Endothelial cell of umbilical vein (primary cell): ENCODE data around the gene CPNE5. TPM values are rescaled to one million over a fixed set of nuclear protein-coding genes. Genes with fewer than 3 reads are reported as not detected.

Experiments
- BruUV-seq: library from RNA; stranded (reverse); fragments of 400-500 nt; replicated peaks from 2 replicates; lab custom pipeline; 2021; lab: Mats Ljungman, UMichigan
- CTCF ChIA-PET: fragments of 300-600, 350-600 bp; sonication (Branson Sonifier 250); formaldehyde crosslinking; loops from one replicate; lab custom pipeline; 2021; ENCODE audit warnings: antibody characterized with exemption, inconsistent platforms; lab: Charles Lee
- POLR2A ChIA-PET: fragments of 300-600, 350-600 bp; sonication (Branson Sonifier 250); formaldehyde crosslinking; loops from one replicate; lab custom pipeline; 2021; ENCODE audit warnings: antibody characterized with exemption, inconsistent platforms; lab: Charles Lee
- DNase-seq: peaks from one replicate; pipeline ENCODE4 v3.0.0-alpha.2; 2011; ENCODE audit warnings: low read depth, low spot score
- FAIRE-seq: peaks from 2 replicates; lab custom pipeline; 2011; peaks lifted over from hg19 to GRCh38; lab: Jason Lieb, UNC
- H2AFZ ChIP-seq: 2 replicates; pipeline ENCODE4 v1.6.0; 2012; ENCODE audit warnings: low read depth, low read length, control low read depth, inconsistent platforms
- H3K27ac ChIP-seq: 2 replicates; pipeline ENCODE4 v1.5.1; 2011; ENCODE audit warnings: low read depth, mild to moderate bottlenecking, control low read depth, low read length, moderate library complexity; ENCODE audit not compliant: insufficient read depth
- H3K27me3 ChIP-seq, 2 experiments: 2 replicates each; pipeline versions ENCODE4 v1.6.0 to v1.6.1; 2011; ENCODE audit warnings: low read length in 2 of 2, mixed read lengths in 1 of 2; ENCODE audit not compliant: control insufficient read depth in 2 of 2, insufficient read depth in 2 of 2
- H3K36me3 ChIP-seq, 2 experiments: 2 replicates in 1 of 2; 3 replicates in 1 of 2; pipeline ENCODE4 v1.5.1; 2011; ENCODE audit warnings: low read length in 2 of 2, mild to moderate bottlenecking in 1 of 2, moderate library complexity in 1 of 2; ENCODE audit not compliant: control insufficient read depth in 2 of 2, insufficient read depth in 2 of 2; ENCODE audit errors: extremely low read depth in 1 of 2
- H3K4me1 ChIP-seq: 3 replicates; pipeline ENCODE4 v1.5.1; 2011; ENCODE audit warnings: mild to moderate bottlenecking, low read length; ENCODE audit not compliant: control insufficient read depth, insufficient read depth; ENCODE audit errors: extremely low read depth
- H3K4me2 ChIP-seq: 2 replicates; pipeline ENCODE4 v1.6.1; 2011; ENCODE audit warnings: low read length, control low read depth, mixed read lengths; ENCODE audit not compliant: insufficient read depth
- H3K4me3 ChIP-seq, 3 experiments: fragments of 200-600 bp in 1 of 3; sonication (generic), shearing (Covaris generic) in 1 of 3; replicated peaks in 1 of 3; 2 replicates each; pipeline ENCODE4 v1.5.1; 2011 to 2016; ENCODE audit warnings: control low read depth in 3 of 3, low read length in 3 of 3, mild to moderate bottlenecking in 2 of 3, inconsistent platforms in 1 of 3, low read depth in 1 of 3, moderate library complexity in 1 of 3; ENCODE audit not compliant: insufficient read depth in 1 of 3
- H3K79me2 ChIP-seq: 2 replicates; pipeline ENCODE4 v1.6.0; 2012; ENCODE audit warnings: low read length, inconsistent platforms; ENCODE audit not compliant: control insufficient read depth, insufficient read depth
- H3K9ac ChIP-seq: replicated peaks from 2 replicates; pipeline ENCODE3; 2011; ENCODE audit warnings: low read length, control low read depth; ENCODE audit not compliant: insufficient read depth; ENCODE audit errors: extremely low read depth
- H3K9me1 ChIP-seq: replicated peaks from 3 replicates; pipeline ENCODE4 v1.6.0; 2011; ENCODE audit warnings: mild to moderate bottlenecking, low read length; ENCODE audit not compliant: control insufficient read depth, insufficient read depth; ENCODE audit errors: extremely low read depth
- H3K9me3 ChIP-seq: replicated peaks from 2 replicates; pipeline ENCODE4 v1.5.1; 2012; ENCODE audit warnings: low read length, inconsistent platforms; ENCODE audit not compliant: control insufficient read depth, insufficient read depth
- H4K20me1 ChIP-seq: replicated peaks from 2 replicates; pipeline ENCODE3; 2011; ENCODE audit warnings: mild to moderate bottlenecking, low read length; ENCODE audit not compliant: control insufficient read depth, insufficient read depth; ENCODE audit errors: extremely low read depth
- CTCF ChIP-seq, 2 donors: IDR thresholded peaks; 1 replicate in 1 of 2; 2 replicates in 1 of 2; pipeline ENCODE4 v1.5.1; 2011; ENCODE audit warnings: low read length in 2 of 2, mild to moderate bottlenecking in 2 of 2, moderate library complexity in 2 of 2, control low read depth in 1 of 2, inconsistent platforms in 1 of 2, low read depth in 1 of 2; ENCODE audit not compliant: insufficient read depth in 1 of 2; ENCODE audit errors: extremely low read depth in 1 of 2
- EZH2 ChIP-seq: IDR thresholded peaks from 2 replicates; pipeline ENCODE4 v1.6.1; 2012; ENCODE audit warnings: borderline replicate concordance, low read depth, mild to moderate bottlenecking, moderate library complexity, low read length, inconsistent platforms; ENCODE audit not compliant: severe bottlenecking
- FOS ChIP-seq: IDR thresholded peaks from 2 replicates; pipeline ENCODE4 v1.6.1; 2011; ENCODE audit warnings: mild to moderate bottlenecking, low read length, moderate library complexity, borderline replicate concordance; ENCODE audit not compliant: insufficient read depth
- GATA2 ChIP-seq: IDR thresholded peaks from 2 replicates; pipeline ENCODE4 v1.7.0; 2011; ENCODE audit warnings: low read depth, mild to moderate bottlenecking, moderate library complexity, mixed read lengths, low read length; ENCODE audit not compliant: insufficient read length, insufficient read depth
- JUN ChIP-seq: IDR thresholded peaks from 2 replicates; pipeline ENCODE4 v1.6.1; 2011; ENCODE audit warnings: borderline replicate concordance, low read depth; ENCODE audit not compliant: insufficient read length, insufficient read depth
- MAX ChIP-seq: IDR thresholded peaks from 2 replicates; pipeline ENCODE4 v1.6.1; 2011; ENCODE audit not compliant: insufficient read depth, insufficient read length
- MYC ChIP-seq: IDR thresholded peaks from one replicate; pipeline ENCODE4 v1.6.1; 2011; ENCODE audit warnings: mild to moderate bottlenecking, low read depth, low read length
- POLR2A ChIP-seq: IDR thresholded peaks from 2 replicates; pipeline ENCODE4 v1.6.1; 2012; ENCODE audit warnings: low read depth, mild to moderate bottlenecking, control low read depth, low read length
- POLR2AphosphoS5 ChIP-seq: IDR thresholded peaks from 2 replicates; pipeline ENCODE4 v1.6.1; 2012; ENCODE audit warnings: low read depth, mild to moderate bottlenecking, control low read depth, low read length, moderate library complexity; ENCODE audit not compliant: insufficient read depth
- dilution Hi-C: fragments of 300-500 bp; cut with MboI; formaldehyde crosslinking; loops from one replicate; pipeline ENCODE4 v1.15.0; 2019; ENCODE audit warnings: low sequenced_read_pairs; ENCODE audit not compliant: extremely low pct_ligation_motif_present
- intact Hi-C: fragments of 100-400 bp; cut with micrococcal nuclease; formaldehyde crosslinking; loops from one replicate; pipeline ENCODE4 v1.10.0; 2022
- polyA plus RNA-seq, 4 experiments: library from polyadenylated mRNA; depleted of rRNA in 3 of 4; stranded (reverse) in 3 of 4; unstranded in 1 of 4; fragments of >200 nt; gene quantifications; 2 replicates each; pipeline versions ENCODE4 v1.2.1 to v1.2.3, GENCODE V29; 2011 to 2012; ENCODE audit warnings: missing spikeins in 1 of 4
- total RNA-seq: library from RNA; stranded (reverse); gene quantifications from 2 replicates; pipeline ENCODE4 v1.2.3, GENCODE V29; 2021

CPNE5 gene
- total and polyA plus RNA-seq, 2 donors (not counting 3 experiments of a cell fraction or from before 2014, with no cell fraction given): 18.8 to 49.4 TPM

GRCh38 chr6:36873115-36873514, 33.9 kb upstream of the CPNE5 start:
- Histone ChIP-seq H3K4me1 (peaks cover 12% of the 10 kb centered on the region), H3K79me2 (peaks cover 25% of the 10 kb centered on the region), H3K4me3 (no peak overlapping the region), H3K36me3 (peaks cover 0 to 2% of the 10 kb centered on the region in 2 experiments), H3K27me3 (no peaks in the 10 kb centered on the region), H3K27ac (no peak overlapping the region), H3K9me3 (no peaks in the 10 kb centered on the region), H3K4me2 (peak overlapping the region; percentile 99), H3K9ac (no peak overlapping the region), H3K9me1 (no peaks in the 10 kb centered on the region), H4K20me1 (no peaks in the 10 kb centered on the region), H2AFZ (no peak overlapping the region)
- FAIRE-seq (peak; percentile 56), DNase-seq (no peak)
- no TSS peak for BruUV-seq
- ChIA-PET CTCF (interaction anchor here (1.3 to 5.7 kb wide), 5 partner anchors 12 to 145 kb away, joined by 4 to 41 read pairs (median 28); partner anchors contain the start of gene C6orf89), POLR2A (no interaction called here)
- intact Hi-C loops (loop anchor here (5.0 kb wide), 1 partner anchor 196 kb away; the partner anchor contains the start of gene CDKN1A), dilution Hi-C loops (no loop called here)
- TF ChIP-seq MYC: no peak
- TF ChIP-seq MAX: no peak
- TF ChIP-seq CTCF (IDR thresholded peaks at IDR 0.05; ENCODE audit: extremely low read depth in 1 of 2, insufficient read depth in 1 of 2, low read depth in 1 of 2, low read length in 2 of 2): no peak
- TF ChIP-seq GATA2: no peak
- no peak for TF ChIP-seq POLR2A
- no peak for TF ChIP-seq POLR2AphosphoS5
- no peak for TF ChIP-seq FOS
- no peak for TF ChIP-seq EZH2
- no peak for TF ChIP-seq JUN
